RPMI7951 (cell line): ENCODE data around the gene NEURL1B. TPM values are rescaled to one million over a fixed set of nuclear protein-coding genes. Genes with fewer than 3 reads are reported as not detected.

ENCODE experiments used
- DNase-seq: peaks from one replicate; pipeline ENCODE4 v3.0.0-alpha.2; 2012; ENCODE audit warnings: low read depth
- total RNA-seq: library from RNA; depleted of rRNA; stranded (reverse); fragments of >200 nt; shearing (Covaris generic); gene quantifications from 2 replicates; pipeline ENCODE4 v1.2.3, GENCODE V29; 2014

The NEURL1B gene
- total RNA-seq, 1 experiment from 2014 or later, result 3.8 TPM

DNA sequence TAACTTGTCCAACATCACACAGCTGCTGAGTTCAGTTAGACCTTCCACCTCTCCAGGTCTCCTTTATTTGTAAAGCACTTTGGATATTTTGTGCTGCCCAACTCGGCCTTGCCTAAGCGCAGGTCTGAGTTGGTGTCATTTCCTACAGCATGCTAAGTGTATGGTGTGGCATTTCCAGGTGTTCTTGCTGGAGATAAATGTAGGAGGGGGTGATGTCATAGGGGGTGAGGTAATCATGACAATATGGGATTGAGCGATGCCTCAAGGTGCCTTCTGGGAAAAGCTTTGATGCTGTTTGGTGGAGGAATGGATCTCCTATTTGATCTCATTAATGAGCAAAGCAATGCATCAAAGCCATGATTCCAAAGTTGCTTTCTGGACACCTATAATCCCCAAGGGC lies 32.3 kb upstream of the NEURL1B start:
- DNase-seq, result no peak

DNA sequence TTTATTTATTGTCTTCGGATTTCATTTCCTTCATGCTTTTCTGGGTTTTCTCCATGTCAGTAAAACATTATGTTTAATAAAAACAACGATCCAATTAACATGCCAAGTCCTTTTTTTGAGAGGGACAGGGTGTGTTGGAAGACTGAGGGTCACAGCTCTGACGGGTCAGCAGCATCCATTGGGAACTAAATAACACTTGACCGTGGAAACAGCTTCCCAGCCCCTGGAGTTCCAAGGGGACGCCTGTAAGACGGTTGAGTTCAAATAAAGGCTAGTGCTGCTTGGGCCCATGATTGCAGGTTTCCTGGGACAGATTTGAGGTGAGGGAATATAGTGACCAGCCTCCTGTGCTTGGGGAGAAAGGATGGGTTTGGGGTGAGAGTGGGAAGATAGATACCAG lies 30.4 kb upstream of the NEURL1B start:
- no peak for DNase-seq

DNA sequence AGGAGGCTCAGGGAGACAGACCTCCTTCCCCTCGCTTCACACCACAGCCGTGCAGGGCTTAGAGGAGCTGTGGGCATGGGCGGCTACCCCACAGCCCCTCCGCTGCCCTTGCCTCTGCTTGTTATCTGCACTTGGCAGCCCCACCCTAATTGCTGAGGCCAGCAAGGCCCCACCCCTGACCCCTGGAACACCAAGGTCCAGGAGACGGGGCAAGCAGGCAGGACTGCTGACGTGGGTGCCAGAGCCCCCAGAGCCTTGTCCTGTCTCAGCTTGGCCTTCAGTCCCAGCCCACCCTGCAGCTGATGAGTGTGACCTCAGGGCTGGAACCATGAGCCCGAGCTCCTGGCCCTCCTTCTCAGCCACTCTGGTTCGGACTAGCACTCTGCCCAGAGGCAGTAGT lies 29.1 kb upstream of the NEURL1B start:
- no peak for DNase-seq

- DNase-seq, result no peak
These were observed 28.3 kb upstream of the NEURL1B start for GRCh38 chr5:172612771-172613170.

DNA sequence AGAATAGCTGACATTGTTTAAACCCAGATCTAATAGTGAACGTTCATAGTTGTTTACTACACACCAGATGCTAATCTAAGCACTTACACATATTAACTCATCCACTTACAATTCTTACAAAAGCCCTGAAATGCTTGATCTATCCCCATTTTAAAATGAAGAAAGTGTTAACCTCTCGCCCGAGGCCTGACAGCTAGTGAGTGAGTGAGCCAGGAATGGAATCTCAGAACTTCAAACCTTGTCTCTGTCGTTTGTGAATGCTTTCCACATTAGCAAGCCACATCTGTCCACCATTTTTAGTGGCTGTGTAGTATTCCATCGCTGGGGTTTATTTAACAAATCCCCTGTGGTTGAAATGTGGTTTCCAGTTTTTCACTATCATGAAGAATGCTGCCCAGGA lies 24.9 kb upstream of the NEURL1B start:
- no peak for DNase-seq

DNA sequence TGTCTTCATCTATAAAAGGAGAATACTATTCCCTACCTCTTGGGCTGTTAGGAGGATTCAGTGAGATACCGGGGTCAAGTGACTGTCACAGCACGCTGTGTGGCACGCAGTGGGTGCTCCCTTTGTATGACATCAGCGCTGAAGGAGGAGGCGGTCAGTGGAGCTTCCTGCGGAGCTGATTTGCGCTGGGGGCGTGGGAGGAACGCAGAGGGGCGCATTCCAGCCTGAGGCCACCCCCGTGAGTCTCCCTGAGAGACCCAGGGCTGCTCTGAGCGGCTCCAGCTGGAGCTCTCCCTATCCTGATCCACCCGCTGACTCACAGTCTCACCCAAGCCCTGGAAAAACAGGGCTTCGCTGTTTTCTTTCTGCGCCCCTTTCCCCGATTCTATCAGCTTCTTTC lies 24.3 kb upstream of the NEURL1B start:
- no peak for DNase-seq

DNA sequence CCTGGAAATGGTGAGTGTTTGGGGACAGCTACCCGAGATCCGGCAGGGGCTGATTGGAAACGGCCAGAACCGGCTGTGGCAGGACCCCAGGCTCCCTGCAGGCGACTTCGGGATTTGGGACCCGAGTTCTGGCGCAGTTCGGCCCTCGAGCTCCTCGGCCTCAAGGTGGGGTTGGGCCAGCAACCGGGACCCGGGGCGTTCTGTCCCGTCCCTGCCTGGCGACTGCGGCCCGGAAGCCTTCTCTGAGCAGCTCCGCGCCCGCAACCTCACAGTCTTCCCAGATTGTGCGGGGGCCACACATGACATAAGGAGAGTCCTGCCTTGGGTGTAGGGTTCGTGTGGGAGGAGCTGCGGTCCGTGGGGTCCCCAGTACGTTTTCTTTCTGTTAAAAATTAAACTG lies 23.2 kb upstream of the NEURL1B start:
- DNase-seq, result no peak

- DNase-seq, result no peak
These were observed 22.3 kb upstream of the NEURL1B start for GRCh38 chr5:172618574-172619365.

- no peak for DNase-seq
These were observed 20.6 kb upstream of the NEURL1B start for GRCh38 chr5:172620506-172620905.

DNA sequence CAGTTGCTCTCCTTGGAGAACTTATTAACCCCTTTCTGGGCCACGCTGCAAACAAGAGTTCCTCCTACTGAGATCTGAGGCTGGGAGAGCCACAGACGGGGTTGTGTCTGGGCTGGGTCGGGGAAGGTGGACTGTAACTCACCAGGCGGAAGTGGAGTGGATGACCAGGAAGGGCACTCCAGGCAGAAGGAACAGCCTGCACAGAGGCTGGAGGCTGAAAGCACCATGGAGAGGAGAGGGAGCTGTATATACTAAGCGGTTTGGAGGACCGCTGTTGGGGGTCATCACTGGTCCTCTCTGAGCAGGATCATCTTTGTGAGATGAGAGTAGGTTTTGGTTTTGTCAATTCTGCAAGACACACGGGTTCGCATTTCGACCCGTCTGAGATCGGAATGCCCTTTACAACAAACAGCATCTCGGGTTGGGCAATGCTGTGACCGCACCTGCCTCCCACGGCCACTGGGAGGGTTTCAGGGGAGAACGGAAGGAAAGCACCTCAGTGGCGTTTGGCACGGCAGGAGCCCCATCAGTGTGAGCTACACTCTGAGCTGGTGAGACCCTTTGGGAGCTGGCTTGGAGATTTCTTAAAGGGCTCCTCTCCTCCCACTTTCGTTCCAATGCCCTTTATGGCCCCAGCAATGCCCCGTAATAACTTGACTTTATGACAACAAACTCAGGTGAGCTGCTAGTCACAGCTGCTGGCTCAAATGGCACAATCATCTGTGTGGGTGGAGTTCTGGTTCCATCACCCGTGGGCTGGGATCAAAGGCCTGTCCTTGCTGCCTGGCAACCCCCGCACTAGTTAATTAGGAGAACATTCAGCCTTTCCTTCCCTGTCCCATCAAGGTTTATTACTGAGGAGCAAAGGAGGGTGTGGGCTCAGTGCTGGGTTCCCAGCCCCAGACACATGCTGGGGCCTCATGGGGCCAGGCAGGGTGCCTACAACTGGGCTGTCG lies 18.7 kb upstream of the NEURL1B start:
- no peak for DNase-seq

GRCh38 chr5:172623313-172623980 lies 17.6 kb upstream of the NEURL1B start:
- no peak for DNase-seq

- DNase-seq, result no peak
These were observed 16.7 kb upstream of the NEURL1B start for GRCh38 chr5:172624083-172624995.

DNA sequence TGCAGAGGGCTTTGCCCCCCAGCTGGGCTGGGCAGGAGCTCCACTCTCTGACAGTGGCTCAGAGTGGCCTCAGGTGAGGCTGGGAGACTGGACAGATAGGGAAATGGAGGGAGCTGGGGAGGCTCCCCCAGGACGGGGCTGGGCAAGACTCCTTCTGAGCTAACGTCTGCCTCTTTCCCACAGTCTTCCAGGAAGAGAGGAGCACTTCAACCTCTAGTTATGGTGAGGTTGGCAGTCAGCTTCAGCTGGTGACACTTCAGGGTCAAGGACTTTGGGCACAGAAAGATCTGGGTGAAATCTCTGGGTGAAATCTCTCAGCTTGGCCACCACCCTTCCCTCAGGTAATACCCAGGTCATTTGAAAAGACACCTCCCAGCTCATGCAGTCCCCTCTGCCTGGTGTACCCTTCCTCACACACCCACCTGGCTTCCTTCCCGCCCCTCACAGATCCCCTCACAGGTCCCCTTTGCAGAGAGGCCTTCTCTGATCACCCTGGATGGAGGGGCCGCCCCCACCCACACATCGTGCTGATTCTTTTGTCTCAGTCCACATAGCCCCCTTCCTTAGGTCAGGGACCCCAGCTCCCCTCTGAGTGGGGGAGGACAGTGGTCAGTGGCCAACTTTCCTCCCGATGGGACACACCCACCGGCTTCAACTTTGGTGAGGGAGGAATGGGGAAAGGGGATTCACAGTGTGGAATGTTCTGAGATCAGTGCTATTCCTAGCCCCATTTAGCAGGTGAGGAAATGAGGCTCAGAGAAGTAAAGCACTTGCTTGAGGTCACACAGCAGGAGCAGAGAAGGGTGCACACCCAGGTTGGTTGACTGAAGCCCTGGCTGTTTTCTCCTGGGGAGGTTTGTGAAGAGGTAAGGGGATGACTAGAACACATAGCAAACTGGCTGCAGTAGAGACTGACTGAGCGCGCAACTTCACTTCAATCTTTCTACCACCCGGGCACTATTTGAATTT lies 15.8 kb upstream of the NEURL1B start:
- no peak for DNase-seq

GRCh38 chr5:172626031-172626581 lies 15.0 kb upstream of the NEURL1B start:
- no peak for DNase-seq

DNA sequence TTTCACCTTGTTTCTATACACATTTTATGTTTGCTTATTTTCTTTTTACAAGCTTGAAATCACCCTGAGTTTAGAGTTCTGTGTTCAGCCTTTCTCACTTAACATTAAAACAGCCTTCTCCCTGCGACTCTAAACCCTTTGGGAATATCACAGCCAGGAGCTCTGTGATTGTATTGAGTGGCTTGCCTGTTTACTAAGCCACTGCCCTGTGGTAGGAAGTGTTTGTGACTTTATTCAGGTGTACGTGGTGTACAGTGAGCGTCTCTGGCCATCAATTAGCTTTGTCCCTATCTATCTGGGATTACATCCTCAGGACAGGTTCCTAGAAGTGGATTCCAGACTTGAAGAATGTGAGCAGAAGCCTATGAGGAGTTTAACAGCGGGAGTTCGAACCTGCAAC lies 11.0 kb upstream of the NEURL1B start:
- no peak for DNase-seq

GRCh38 chr5:172630482-172630881 lies 10.6 kb upstream of the NEURL1B start:
- no peak for DNase-seq

DNA sequence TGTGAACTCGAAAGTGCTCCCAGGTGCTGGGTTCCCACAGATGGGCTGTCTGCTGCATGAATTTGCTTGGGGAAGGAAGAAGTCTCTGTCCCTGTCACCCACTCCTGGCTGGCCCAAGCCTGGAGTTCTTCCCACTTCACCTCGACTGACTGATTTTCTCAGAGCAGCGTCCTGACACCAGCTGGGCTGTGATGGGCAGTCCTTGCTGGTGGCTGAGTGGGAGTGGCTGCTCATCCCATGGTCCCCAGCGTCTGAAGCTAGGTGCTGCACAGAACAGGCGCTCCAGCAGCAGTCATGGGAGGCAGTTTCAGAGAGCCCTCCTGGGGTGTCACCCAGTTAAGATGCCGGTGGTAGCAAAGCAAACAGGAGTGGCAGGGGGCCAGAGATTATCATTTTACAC lies 10.1 kb upstream of the NEURL1B start:
- no peak for DNase-seq

- DNase-seq, result no peak
These were observed 8.5 kb upstream of the NEURL1B start for GRCh38 chr5:172632346-172633092.

- no peak for DNase-seq
These were observed 7.6 kb upstream of the NEURL1B start for GRCh38 chr5:172633403-172633970.
